ENCODE data around the gene TMBIM6. TPM values are rescaled to one million over a fixed set of nuclear protein-coding genes. Genes with fewer than 3 reads are reported as not detected.

TMBIM6 gene
- total and polyA plus RNA-seq, 9 of the 15 experiments (the other 6 are each of a cell fraction or from before 2014, with no cell fraction given), result 147 to 1,288 (median 352) TPM

DNA sequence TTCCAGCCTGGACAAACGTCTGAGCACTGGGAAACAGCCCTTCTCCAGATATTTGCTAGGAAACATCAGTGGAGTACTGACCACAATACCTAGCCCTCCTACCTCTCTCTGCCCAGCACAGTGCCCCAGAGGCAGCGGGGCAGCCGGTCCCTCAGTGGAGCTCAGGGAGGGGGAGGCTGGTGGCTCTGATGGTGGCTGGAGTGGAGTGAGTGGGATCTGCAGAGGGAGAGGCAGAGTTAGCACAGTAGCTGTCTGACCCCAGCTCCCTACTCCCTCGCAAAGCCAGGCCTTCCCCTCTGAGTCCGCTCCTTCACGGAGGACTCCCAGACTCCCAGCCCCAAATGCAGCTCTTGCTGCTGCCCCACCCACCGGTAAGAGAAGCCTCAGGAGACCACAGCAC lies 56.9 kb downstream of the TMBIM6 start:
- Histone ChIP-seq H3K79me2 (ENCODE audit: control insufficient read depth, insufficient read depth, low read length) (no peaks in the 10 kb centered on the region), H3K27me3 (ENCODE audit: control insufficient read depth in 2 of 2, insufficient read depth in 2 of 2, low read length in 2 of 2) (no peaks in the 10 kb centered on the region), H3K4me2 (ENCODE audit: insufficient read depth, low read length) (no peak overlapping the region), H4K20me1 (replicated peaks; ENCODE audit: control insufficient read depth, insufficient read depth, low read length) (no peaks in the 10 kb centered on the region), H3K4me1 (replicated peaks in 1 of 2; ENCODE audit: control insufficient read depth in 2 of 2, insufficient read depth in 2 of 2, low read length in 2 of 2) (peaks cover 0 to 21% of the 10 kb centered on the region in 2 experiments; a peak in 2 of 5 replicates), H3K4me3 (no peak overlapping the region), H3K9me1 (ENCODE audit: control insufficient read depth, insufficient read depth, low read length) (no peaks in the 10 kb centered on the region), H3K27ac (ENCODE audit: extremely low read depth, low read depth, low read length) (no peak overlapping the region), H3K9me3 (replicated peaks; ENCODE audit: control insufficient read depth, insufficient read depth, low read depth, low read length) (no peaks in the 10 kb centered on the region), H2AFZ (ENCODE audit: low read depth, low read length) (no peak overlapping the region), H3K9ac (ENCODE audit: insufficient read depth in 1 of 2, low read depth in 2 of 2, low read length in 2 of 2) (no peak overlapping the region; a peak in 1 of 4 replicates), H3K36me3 (ENCODE audit: control insufficient read depth, insufficient read depth, low read length) (peaks cover 27% of the 10 kb centered on the region; the same call in 1 of the 3 replicates)
- no peak for FAIRE-seq
- no peak for ATAC-seq
- TF ChIP-seq GATAD2B (IDR thresholded peaks at IDR 0.05; ENCODE audit: borderline replicate concordance) (no peak), ZFPM2 (CRISPR knock-in tag; IDR thresholded peaks at IDR 0.05) (no peak), POLR2G (IDR thresholded peaks at IDR 0.05; ENCODE audit: low read depth, low read length) (no peak), ZBTB7A (IDR thresholded peaks at IDR 0.05; ENCODE audit: borderline replicate concordance, control insufficient read depth, low read depth, low read length) (no peak), ILF3 (IDR thresholded peaks at IDR 0.05; ENCODE audit: borderline replicate concordance) (no peak), KLF6 (CRISPR knock-in tag; IDR thresholded peaks at IDR 0.05; ENCODE audit: borderline replicate concordance) (no peak), ZBTB17 (CRISPR knock-in tag; IDR thresholded peaks at IDR 0.05) (no peak), NFYB (IDR thresholded peaks at IDR 0.05; ENCODE audit: extremely low read depth, insufficient read length) (no peak), YY1 (IDR thresholded peaks at IDR 0.05; ENCODE audit: borderline replicate concordance in 1 of 3, control insufficient read depth in 1 of 3, extremely low read depth in 1 of 3, insufficient read depth in 3 of 3, insufficient read length in 1 of 3, insufficient replicate concordance in 2 of 3, low read depth in 1 of 3, low read length in 2 of 3) (no peak), PPARD (CRISPR knock-in tag; IDR thresholded peaks at IDR 0.05) (no peak), POLR2B (IDR thresholded peaks at IDR 0.05; ENCODE audit: low read depth, partially characterized antibody) (no peak), CBX1 (IDR thresholded peaks at IDR 0.05; ENCODE audit: low read depth) (no peak)
- TF ChIP-seq, protein P1, sequence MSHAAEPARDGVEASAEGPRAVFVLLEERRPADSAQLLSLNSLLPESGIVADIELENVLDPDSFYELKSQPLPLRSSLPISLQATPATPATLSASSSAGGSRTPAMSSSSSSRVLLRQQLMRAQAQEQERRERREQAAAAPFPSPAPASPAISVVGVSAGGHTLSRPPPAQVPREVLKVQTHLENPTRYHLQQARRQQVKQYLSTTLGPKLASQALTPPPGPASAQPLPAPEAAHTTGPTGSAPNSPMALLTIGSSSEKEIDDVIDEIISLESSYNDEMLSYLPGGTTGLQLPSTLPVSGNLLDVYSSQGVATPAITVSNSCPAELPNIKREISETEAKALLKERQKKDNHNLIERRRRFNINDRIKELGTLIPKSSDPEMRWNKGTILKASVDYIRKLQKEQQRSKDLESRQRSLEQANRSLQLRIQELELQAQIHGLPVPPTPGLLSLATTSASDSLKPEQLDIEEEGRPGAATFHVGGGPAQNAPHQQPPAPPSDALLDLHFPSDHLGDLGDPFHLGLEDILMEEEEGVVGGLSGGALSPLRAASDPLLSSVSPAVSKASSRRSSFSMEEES (CRISPR knock-in tag; IDR thresholded peaks at IDR 0.05), result no peak
- ChIA-PET POLR2A (interaction anchor here (1.1 kb wide), 1 partner anchor 15 kb away, joined by 4 read pairs; no protein-coding TSS in a partner anchor), CTCF (ENCODE audit: low intra/inter-chr PET ratio) (no interaction called here)
- peak in 2 of 4 experiments; percentile 6 for DNase-seq (ENCODE audit: extremely low read depth in 1 of 4, low spot score in 3 of 4)
- intact Hi-C loops (cut with micrococcal nuclease) (no loop called here), in situ Hi-C loops (cut with MboI) (no loop called here)
- WGBS (ENCODE audit: insufficient coverage, low coverage, missing lambda C conversion rate), result 65% methylated on average over 7 of the region's 7 CpGs
- no TSS peak for BruUV-seq (replicated peaks)

Data from K562 (cell line).